ENCODE data around the gene JAM3.

JAM3 gene

GRCh38 chr11:134055029-134055428 lies 13.8 kb upstream of the JAM3 start:
- DNase-seq (ENCODE audit: extremely low spot score): no peak
- TF ChIP-seq CTCF (IDR thresholded peaks at IDR 0.05; ENCODE audit: control extremely low read depth, extremely low read depth, low read depth, missing control alignments): no peak
- CTCF ChIA-PET: interaction anchor here (1.2 to 1.5 kb wide), 2 partner anchors 10 to 12 kb away, joined by 3 to 4 read pairs; no protein-coding TSS in a partner anchor
- POLR2A ChIA-PET: no interaction called here

- POLR2A ChIA-PET: no interaction called here
- no peak for DNase-seq (ENCODE audit: extremely low spot score)
- no peak for TF ChIP-seq CTCF (IDR thresholded peaks at IDR 0.05; ENCODE audit: control extremely low read depth, extremely low read depth, low read depth, missing control alignments)
- CTCF ChIA-PET: interaction anchor here (1.2 to 1.9 kb wide), 2 partner anchors 10 to 136 kb away, joined by 5 to 9 read pairs; no protein-coding TSS in a partner anchor
These were observed 8.6 kb upstream of the JAM3 start for GRCh38 chr11:134060316-134060715.

- no peak for DNase-seq (ENCODE audit: extremely low spot score)
- ChIA-PET CTCF (interaction anchor here (1.2 to 3.5 kb wide), 4 partner anchors 9 to 138 kb away, joined by 3 to 22 read pairs (median 4); no protein-coding TSS in a partner anchor), POLR2A (no interaction called here)
- TF ChIP-seq CTCF (IDR thresholded peaks at IDR 0.05; ENCODE audit: control extremely low read depth, extremely low read depth, low read depth, missing control alignments): no peak
These were observed 6.4 kb upstream of the JAM3 start for GRCh38 chr11:134062265-134063123.

DNA sequence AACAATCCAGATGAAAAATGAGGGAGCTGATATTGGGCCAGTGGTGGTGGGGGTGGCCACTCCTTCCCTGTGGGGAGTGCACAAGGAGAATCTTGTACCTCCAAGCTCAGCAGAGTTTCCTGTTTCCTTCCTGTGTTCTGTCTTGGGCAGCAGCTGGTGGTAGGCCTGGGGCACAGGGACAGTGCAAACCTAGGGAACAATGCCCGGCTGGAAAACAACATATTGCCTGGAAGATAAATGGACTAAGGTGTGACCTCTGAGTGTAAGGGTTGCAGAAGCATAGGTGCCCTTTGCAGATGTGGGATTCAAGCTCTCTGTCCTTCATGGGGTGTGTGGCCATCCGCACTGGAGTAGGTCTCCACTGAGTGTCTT lies 5.8 kb upstream of the JAM3 start:
- ChIA-PET CTCF (interaction anchor here (0.6 to 3.5 kb wide), 5 partner anchors 9 to 84 kb away, joined by 3 to 22 read pairs (median 3); no protein-coding TSS in a partner anchor), POLR2A (no interaction called here)

GRCh38 chr11:134063991-134064747 lies 4.7 kb upstream of the JAM3 start:
- CTCF ChIA-PET: interaction anchor here (1.2 to 3.5 kb wide), 2 partner anchors 9 to 13 kb away, joined by 3 to 22 read pairs; no protein-coding TSS in a partner anchor
- POLR2A ChIA-PET: interaction anchor here (0.6 kb wide), 1 partner anchor 160 kb away, joined by 3 read pairs; the partner anchor contains the start of gene VPS26B
- DNase-seq (ENCODE audit: extremely low spot score): no peak
- TF ChIP-seq CTCF (IDR thresholded peaks at IDR 0.05; ENCODE audit: control extremely low read depth, extremely low read depth, low read depth, missing control alignments): no peak

More for the DNA sequence above, 5.8 kb upstream of the JAM3 start:
- no peak for TF ChIP-seq CTCF (IDR thresholded peaks at IDR 0.05; ENCODE audit: control extremely low read depth, extremely low read depth, low read depth, missing control alignments)
- no peak for DNase-seq (ENCODE audit: extremely low spot score)

- TF ChIP-seq CTCF (IDR thresholded peaks at IDR 0.05; ENCODE audit: control extremely low read depth, extremely low read depth, low read depth, missing control alignments): no peak
- POLR2A ChIA-PET: no interaction called here
- CTCF ChIA-PET: no interaction called here
These were observed 3.5 kb upstream of the JAM3 start for GRCh38 chr11:134065381-134065780.

More at GRCh38 chr11:134065381-134065780, 3.5 kb upstream of the JAM3 start:
- no peak for DNase-seq (ENCODE audit: extremely low spot score)
